HG03520 (cell line): ENCODE results near the gene HYI.

ENCODE experiments used
- ATAC-seq: cut with Tn5 transposase; IDR thresholded peaks from one replicate; pipeline ENCODE4 v1.9.1; 2021; ENCODE audit warnings: mild to moderate bottlenecking, moderate library complexity; ENCODE audit not compliant: unreplicated experiment

Gene HYI

DNA sequence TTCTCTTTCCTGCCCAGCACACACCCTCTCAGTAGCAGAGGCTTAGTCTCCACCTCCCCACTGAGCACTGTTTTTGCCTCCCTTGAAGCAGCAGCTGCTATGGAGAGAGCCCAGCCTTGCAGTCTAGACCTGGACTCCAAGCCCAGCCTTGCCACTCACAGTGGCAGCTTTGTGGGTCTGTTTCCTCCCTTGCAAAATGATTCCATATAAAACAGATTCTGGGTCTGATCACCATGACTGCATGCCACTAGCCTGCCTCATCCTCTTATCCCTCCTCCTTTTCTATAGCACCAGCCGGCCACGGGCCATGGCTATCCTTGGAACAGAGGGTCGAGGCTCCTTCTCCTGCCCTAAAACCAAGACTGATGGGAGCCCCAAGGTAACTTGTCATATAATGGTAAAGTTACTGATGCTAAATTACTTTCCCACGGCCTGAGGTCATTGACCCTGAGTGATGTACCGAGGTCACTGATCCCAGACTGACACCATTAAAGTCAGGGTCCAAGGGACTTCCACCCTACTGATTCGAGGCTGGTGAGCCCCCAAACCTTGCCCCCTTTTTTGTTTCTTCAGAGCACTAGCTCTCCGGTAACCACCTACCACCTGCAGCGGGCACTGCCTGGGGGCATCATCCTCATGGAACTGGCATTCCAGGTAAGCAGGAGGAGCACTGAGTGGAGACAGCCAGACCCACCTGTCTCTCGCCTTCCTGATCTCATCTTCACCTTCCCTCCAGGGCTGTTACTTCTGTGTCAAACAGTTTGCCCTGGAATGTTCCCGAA, 7.9 kb downstream of the HYI start:
- no peak for ATAC-seq

DNA sequence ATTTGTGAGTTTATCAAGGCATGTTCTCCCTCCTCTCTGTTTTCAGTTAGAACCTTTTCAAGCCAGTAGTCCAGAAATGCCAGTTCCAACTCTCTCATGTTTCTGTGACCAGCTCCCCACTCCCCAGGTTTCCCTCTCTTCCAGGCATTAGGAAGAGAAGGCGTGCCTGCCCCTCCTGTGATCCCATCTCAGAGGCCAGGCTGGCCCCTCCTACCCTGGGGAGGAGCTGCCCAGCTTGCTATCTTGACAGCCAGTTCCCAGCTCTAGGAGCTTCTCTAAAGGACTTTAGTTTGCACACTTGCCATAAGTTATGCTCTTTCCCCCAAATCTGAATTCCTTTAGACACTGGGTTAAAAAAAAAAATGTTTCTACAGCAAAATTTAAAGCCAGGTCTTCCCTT, 8.9 kb downstream of the HYI start:
- no peak for ATAC-seq

DNA sequence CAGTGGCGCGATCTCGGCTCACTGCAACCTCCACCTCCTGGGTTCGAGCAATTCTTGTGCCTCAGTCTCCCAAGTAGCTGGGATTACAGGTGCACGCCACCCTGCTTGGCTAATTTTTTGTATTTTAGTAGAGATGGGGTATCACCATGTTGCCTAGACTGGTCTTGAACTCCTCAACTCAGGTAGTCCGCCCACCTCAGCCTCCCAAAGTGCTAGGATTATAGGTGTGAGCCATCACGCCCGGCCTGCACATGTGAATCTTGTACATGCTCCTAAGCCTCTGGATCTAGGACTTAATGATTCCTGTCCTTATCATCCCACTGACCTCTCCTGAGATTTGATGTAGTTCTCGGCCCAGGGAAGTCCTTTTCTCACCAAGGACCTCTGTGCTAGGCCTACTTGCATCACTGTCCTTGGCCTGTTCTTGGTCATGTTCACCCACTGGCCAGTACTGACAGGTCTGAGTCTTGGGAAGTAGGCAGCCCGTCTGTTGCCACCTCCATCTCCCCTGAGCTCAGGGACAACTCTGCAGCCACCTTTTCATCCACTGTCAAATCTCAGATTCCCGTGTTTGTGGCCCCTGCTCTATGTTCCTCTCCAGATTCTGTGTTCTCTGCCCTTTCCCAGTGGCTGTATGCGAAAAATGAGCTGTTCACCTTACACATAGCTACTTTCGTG, 9.4 kb downstream of the HYI start:
- no peak for ATAC-seq

DNA sequence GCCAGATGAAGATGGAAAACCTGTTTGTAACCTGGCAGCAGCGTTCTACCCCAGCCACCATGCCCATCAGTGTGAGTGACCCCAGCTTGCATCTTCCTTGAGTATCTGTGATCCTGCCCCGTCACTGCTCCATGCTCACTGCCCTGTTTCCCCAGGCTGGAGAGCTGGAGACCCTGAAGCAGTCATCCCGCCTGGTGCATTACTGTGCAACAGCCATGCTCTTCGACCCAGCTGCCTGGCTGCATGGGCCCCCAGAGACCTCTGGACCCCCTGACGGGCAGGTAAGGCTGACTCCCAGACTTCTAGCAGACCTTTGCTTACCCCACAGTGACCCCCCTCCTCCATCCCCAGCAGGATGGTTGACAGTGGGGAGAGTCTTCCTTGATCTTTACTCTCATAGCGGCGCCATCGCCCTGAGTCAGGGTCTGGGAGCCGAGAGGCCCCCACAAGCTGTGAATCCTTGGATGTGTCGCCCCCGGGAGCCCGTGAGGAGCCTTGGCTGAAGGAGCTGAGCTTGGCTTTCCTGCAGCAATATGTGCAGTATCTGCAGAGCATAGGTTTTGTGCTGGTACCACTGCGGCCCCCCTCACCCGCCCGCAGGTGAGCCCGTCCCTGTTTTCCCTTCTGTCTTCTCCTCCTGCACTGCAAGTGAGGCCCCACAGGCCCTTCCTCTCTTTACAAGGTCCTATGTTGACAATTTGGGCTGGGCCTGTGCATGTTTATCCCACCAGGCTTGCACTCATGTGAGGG, 10.4 kb downstream of the HYI start:
- no peak for ATAC-seq

DNA sequence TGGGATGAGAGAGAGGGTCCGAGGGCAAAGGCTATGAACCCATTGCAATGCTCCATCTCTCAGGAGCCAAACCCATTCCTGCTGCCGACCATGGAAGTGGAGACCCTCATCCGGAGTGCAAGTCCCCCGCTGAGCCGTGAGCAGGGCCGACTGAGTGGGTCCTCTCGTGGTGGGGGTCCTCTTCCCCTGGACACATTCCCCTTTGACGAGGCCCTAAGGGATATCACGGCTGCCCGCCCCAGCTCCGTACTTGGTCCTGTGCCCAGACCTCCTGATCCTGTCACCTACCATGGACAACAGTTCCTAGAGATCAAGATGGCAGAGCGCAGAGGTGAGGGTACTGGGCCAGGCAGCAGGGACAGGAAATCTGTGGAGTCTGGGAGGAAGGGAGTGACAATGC, 11.0 kb downstream of the HYI start:
- ATAC-seq, result no peak

DNA sequence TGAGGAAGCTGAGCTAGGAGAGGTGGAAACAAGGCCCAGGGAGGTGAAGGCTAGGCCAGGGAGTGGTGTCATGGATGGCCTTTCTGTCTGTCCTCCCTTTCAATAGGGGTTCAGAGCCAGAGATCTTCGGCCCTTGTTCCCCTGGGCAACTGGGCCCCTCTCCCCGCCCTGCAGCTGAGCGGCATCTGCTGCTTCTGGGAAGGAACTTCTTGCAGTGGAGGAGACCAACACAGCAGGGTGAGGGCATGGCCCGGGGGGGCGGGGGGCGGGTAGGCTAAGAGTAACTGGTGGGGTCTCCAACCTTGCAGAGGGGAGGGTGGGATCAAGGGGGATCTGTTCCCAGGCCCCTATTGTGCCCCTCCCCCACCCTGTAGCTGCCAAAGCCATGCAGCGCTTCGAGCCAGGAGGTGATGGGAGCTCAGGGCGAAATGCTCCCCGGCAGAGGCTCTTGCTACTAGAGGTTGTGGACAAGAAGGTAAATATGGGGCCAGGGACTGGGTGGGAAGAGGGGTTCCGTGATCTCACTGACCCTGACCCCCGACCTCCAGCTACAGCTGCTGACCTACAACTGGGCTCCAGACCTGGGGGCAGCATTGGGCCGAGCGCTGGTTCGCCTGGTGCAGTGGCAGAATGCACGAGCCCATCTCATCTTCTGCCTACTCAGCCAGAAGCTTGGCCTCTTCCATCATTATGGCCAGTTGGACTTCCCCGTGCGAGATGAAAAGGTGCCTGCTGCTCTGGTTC, 11.7 kb downstream of the HYI start:
- ATAC-seq, result no peak

DNA sequence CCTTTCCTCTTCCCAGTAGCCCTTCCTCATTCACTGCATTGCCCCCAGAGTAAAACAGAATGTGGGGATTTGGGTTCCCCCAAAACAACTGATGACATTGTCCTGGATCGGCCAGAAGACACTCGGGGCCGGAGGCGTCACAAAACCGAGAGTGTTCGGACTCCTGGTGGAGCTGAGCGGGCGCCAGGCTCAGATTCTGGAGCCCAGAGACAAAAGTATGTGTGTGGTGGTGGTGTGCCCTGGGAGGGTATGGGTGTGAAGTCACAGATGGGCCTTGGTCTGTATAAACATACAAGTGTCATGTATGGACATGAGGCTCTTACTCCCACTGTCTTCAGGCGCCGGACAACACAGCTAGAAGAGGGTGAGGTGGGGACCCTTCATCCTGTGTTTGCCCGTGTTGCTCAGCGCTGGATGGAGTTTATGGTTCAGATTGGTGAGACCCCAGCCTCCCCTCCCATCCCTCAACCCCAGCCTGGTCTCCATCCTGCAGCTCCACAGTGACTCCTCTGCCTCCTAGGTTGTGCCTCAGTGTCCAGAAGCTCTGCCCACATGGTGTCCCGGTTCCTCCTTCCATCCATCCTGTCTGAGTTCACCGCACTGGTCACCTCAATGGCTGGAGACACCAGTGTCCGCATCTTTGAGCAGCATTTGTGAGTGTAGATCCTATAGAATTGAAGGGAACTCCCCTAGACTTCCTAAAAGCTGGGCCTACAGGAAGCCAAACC, 12.4 kb downstream of the HYI start:
- ATAC-seq, result no peak

DNA sequence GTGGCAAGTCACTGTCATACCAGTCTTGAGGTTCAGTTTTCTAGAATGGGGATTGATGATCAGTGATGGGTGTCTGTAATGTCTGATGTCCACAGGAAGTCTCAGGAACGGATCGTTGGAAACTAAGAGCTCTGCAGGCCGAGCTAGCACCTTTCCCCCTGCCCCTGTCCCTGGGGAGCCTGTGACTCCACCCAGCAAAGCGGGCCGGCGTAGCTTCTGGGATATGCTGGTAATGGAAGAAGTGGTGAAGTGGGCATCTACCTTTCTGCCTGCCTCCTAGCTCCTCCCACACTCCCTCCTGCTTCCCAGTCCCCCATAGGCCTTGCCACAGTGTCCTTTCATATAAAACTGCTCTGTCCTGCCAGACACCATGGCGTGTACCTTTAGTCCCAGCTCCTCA, 13.4 kb downstream of the HYI start:
- no peak for ATAC-seq

DNA sequence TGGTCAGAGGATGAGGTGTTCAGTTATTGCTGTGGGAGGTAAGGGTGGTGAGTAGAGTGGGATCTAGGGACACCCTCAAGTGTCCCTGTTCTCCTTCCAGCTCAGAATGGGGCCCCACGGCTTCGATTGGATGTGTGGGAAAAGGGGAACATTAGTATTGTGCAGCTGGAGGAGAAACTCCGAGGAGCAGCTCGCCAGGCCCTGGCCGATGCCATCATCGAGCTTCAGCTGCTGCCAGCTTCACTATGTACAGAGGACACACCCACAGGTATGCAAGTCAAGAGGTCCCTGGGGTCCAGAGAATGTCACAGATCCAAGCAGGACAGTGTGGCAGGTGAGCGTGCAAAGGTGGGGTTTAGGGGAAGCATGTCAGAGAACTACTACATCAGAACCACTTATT, 13.9 kb downstream of the HYI start:
- no peak for ATAC-seq

DNA sequence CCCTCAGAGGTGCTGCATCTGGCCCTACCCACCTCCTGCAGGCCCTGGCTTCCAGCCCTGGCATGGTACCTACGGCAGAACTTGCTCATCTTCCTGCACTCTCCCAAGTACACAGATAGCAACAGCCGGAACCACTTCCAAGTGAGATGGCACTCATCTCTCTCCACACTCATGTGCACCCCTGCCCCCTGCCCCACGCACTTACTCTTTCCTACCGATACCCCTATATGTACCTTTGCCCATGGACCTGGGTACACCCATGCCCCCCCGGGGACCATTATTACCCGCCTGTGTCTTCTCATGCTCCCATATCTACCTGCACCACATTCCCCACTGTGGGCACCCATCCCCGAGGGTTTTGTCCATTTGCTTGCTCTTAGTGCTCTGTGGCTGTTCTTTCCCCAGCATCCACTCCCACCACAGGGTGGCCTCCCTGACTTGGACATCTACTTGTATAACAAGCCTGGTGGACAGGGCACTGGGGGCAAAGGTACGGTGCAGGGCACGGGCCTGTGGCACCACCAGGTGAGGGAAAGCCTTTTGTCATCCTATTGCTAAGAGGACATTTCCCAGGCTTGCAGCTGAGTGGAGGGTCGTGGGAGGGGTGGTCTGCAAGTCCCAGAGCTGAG, 14.7 kb downstream of the HYI start:
- no peak for ATAC-seq

DNA sequence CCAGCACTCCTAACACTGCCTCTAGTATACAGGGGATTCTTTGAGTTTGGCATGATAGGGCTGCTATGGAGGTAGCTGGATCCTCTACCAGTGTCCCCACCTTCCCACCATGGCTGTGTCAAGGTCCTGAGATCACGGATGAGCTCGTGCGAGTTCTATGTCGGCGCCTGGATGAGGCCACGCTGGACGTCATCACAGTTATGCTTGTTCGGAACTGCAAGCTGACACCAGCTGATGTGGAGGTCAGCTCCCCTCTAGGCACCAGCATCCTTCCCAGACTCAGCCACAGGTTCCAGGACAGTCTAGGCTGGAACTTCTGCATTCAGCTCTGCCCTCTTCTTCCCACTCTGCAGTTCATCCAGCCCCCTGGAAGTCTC, 15.2 kb downstream of the HYI start:
- ATAC-seq, result no peak

DNA sequence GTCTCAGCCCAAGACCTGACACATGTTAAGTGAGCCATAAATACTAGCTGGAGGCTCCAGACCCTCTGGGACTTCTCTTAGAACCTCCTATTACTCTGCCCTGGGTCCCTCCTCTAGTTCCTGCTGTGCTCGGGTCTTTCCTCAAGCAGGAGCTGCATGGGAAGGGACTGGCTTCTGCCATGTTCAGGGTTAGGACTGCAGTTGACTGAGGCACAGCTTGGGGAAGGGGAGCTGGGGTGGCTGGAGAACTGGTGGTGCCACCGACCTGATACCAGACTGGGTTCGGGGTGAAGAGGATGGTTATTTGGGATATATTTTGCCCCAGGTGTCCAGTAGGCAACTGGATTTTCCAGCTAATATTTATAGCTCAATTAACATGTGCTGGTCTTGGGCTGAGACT, 15.7 kb downstream of the HYI start:
- ATAC-seq, result no peak

DNA sequence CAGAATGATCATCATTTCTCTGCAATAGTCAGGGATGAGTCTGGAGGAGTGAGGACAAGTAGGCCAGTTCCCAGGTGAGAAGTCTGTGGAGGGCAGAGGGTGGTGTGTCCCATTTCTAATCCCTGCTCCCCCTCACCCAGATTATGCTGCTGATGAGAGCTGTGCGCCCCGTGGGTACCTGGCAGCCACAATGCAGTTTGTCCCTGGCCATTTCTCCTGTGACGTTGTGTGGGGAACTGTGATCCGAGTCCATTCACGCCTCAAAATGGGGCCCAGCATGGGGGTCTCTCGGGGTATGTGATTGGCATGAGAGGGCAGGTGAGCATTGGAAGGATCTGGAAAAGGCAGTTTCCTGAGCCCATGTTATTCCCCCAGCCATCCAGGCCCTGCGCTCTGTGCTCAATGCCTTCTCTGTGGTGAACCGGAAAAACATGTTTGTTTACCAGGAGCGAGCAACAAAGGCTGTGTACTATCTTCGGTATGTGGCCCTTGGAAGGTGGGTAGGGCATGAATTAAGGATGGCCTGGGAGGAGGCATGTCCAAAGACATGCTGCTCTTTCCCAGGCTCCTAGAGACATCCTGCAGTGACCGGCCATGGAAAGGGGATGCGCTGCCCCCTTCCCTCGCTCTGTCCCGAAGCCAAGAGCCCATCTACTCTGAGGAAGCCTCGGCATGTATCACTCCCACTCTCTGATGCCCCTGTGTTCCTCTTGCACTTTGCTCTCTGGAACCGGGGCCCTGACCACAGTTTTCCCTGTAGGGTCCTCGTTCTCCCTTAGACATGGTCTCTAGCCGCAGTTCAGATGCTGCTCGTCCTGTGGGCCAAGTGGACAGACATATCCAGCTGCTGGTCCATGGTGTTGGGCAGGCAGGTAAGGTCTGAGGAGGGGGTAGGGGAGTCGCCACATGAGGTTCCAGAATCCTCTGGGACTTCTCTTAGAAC, 16.4 kb downstream of the HYI start:
- ATAC-seq, result no peak

DNA sequence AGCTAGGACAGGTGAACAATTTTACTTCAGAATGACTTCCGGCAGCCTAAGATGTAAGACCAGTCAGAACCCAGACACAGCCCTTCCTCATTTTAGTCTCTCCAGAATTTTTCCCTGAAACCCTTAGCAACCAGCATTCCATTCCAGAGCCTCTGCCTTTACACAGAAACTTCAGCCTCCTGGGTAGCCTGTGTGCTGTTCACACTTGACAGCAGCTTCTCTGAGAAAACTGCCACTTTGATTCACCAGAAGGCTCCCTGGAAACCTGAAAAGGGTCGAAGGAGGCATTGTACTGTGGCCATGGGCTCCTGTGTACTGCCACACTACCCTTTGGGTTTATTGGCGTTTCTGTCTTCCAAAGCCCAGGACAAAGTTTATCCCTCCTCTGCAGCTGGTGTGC, 17.4 kb downstream of the HYI start:
- no peak for ATAC-seq

DNA sequence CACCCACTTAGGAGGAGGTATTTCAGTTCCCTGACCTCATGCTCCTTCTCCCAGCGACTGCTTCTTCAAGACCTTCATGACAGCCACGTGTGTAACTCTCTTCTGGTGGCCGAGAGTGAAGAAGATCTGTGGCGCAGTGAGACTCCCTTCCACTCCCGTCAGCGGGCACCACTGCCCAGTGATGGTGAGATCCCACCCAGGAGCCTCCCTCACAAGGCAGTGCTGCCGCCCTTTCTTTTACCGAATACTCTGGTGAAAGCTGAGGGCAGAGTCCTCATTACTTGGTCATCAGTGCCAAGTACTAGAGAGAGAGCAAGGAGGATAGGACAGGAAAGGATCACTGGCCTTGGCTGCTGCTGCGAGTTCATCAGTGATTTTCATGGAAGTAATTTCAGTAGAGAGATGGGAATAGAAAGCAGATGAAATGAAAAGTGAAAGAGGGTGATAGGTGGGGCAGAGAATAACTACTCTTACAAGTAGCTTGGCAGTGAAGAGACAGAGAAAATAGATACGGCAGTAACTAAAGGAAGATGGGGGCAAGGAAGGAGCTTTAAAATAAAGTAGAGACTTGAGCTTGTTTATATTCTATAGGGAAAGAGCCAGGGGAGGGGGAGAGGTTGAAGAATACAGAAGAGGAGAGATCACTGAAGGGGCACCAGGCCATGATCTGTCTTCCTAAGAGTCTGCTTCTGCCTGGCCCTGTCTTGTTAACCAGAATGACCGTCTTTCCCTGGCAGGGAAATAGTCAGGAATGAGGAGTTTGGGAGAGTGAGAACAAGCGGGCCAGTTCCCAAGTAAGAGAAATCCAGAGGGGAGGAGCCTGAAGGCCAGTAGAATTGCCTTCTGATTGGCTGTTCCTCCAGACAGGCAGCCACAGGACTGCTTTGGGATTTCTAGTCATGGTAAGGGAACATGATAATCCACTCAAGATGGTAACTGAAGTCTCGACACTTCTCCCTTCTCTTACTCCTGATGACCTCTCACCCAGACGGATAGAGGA, 18.3 kb downstream of the HYI start:
- no peak for ATAC-seq

DNA sequence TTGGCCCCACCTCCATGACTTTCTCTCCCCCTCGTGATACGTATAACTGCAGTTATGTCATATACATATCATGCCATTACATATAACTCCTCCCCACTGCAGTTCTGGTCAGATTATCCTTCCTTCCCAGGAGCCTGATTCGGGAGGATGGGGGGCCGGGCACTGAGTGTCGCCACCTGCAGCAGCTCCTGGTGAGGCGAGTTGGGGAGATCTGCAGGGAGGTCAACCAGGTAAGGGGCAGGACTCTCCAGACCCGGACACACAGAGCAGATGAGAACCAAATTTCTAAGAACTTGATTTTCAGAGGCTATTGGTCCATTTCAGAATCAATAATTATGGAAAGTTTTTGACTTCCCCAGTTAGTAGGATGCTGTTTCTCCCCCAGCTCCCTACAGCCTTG, 19.5 kb downstream of the HYI start:
- no peak for ATAC-seq

DNA sequence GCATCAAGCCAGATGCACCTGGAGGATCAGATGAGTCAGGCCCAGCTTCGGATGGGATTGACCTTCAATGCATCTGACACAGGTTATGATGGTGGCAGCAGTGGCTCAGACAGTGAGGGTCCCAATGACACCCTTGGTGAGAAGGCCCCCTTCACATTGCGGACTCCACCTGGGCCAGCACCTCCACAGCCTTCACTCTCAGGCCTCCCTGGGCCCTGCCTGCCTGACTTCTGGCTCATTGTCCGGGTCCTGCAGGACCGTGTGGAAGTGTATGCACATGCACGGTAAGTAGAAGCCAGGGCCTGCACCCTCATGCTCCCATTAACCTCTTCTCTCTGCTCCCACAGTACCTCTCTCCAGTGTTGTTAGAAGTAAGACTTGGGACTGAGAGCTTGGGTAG, 20.8 kb downstream of the HYI start:
- no peak for ATAC-seq
